ENCODE results near the gene HS3ST3A1. TPM values are rescaled to one million over a fixed set of nuclear protein-coding genes. Genes with fewer than 3 reads are reported as not detected.

HS3ST3A1 gene
- total RNA-seq, 1 donor from 2014 or later = 7.5 TPM

- no peak for TF ChIP-seq CTCF (IDR thresholded peaks at IDR 0.05)
- no peaks in the 10 kb centered on the region for H3K9me3 Mint-ChIP-seq (ENCODE audit: unreplicated experiment)
- no peak for DNase-seq (ENCODE audit: extremely low spot score, unreplicated experiment)
- no peak overlapping the region for H3K4me3 Mint-ChIP-seq (ENCODE audit: unreplicated experiment)
- no peaks in the 10 kb centered on the region for H3K36me3 Mint-ChIP-seq (ENCODE audit: unreplicated experiment)
- no peaks in the 10 kb centered on the region for H3K27me3 Mint-ChIP-seq (ENCODE audit: unreplicated experiment)
- H3K27ac Mint-ChIP-seq (ENCODE audit: unreplicated experiment) = no peak overlapping the region
- H3K4me1 Mint-ChIP-seq (ENCODE audit: unreplicated experiment) = no peaks in the 10 kb centered on the region
Measured at GRCh38 chr17:13522749-13523148, 79.0 kb downstream of the HS3ST3A1 start.

GRCh38 chr17:13521784-13522183 lies 79.9 kb downstream of the HS3ST3A1 start:
- no peak for DNase-seq (ENCODE audit: extremely low spot score, unreplicated experiment)
- no peak overlapping the region for H3K4me3 Mint-ChIP-seq (ENCODE audit: unreplicated experiment)
- H3K27ac Mint-ChIP-seq (ENCODE audit: unreplicated experiment) = no peak overlapping the region
- H3K36me3 Mint-ChIP-seq (ENCODE audit: unreplicated experiment) = no peaks in the 10 kb centered on the region
- H3K9me3 Mint-ChIP-seq (ENCODE audit: unreplicated experiment) = no peaks in the 10 kb centered on the region
- no peak for TF ChIP-seq CTCF (IDR thresholded peaks at IDR 0.05)
- no peaks in the 10 kb centered on the region for H3K27me3 Mint-ChIP-seq (ENCODE audit: unreplicated experiment)
- no peaks in the 10 kb centered on the region for H3K4me1 Mint-ChIP-seq (ENCODE audit: unreplicated experiment)

GRCh38 chr17:13520899-13521572 lies 80.7 kb downstream of the HS3ST3A1 start:
- TF ChIP-seq CTCF (IDR thresholded peaks at IDR 0.05) = no peak
- DNase-seq (ENCODE audit: extremely low spot score, unreplicated experiment) = no peak
- no peaks in the 10 kb centered on the region for H3K27me3 Mint-ChIP-seq (ENCODE audit: unreplicated experiment)
- no peaks in the 10 kb centered on the region for H3K36me3 Mint-ChIP-seq (ENCODE audit: unreplicated experiment)
- no peak overlapping the region for H3K27ac Mint-ChIP-seq (ENCODE audit: unreplicated experiment)
- no peak overlapping the region for H3K4me3 Mint-ChIP-seq (ENCODE audit: unreplicated experiment)
- H3K4me1 Mint-ChIP-seq (ENCODE audit: unreplicated experiment) = no peaks in the 10 kb centered on the region
- H3K9me3 Mint-ChIP-seq (ENCODE audit: unreplicated experiment) = no peaks in the 10 kb centered on the region

- DNase-seq (ENCODE audit: extremely low spot score, unreplicated experiment) = no peak
- no peak overlapping the region for H3K4me3 Mint-ChIP-seq (ENCODE audit: unreplicated experiment)
- H3K4me1 Mint-ChIP-seq (ENCODE audit: unreplicated experiment) = peaks cover 1% of the 10 kb centered on the region
- no peaks in the 10 kb centered on the region for H3K36me3 Mint-ChIP-seq (ENCODE audit: unreplicated experiment)
- TF ChIP-seq CTCF (IDR thresholded peaks at IDR 0.05) = no peak
- no peaks in the 10 kb centered on the region for H3K9me3 Mint-ChIP-seq (ENCODE audit: unreplicated experiment)
- no peak overlapping the region for H3K27ac Mint-ChIP-seq (ENCODE audit: unreplicated experiment)
- H3K27me3 Mint-ChIP-seq (ENCODE audit: unreplicated experiment) = no peaks in the 10 kb centered on the region
Measured at GRCh38 chr17:13518261-13519000, 83.3 kb downstream of the HS3ST3A1 start.

- no peak for DNase-seq (ENCODE audit: extremely low spot score, unreplicated experiment)
- peaks cover 11% of the 10 kb centered on the region for H3K4me1 Mint-ChIP-seq (ENCODE audit: unreplicated experiment)
- no peaks in the 10 kb centered on the region for H3K27me3 Mint-ChIP-seq (ENCODE audit: unreplicated experiment)
- no peak overlapping the region for H3K4me3 Mint-ChIP-seq (ENCODE audit: unreplicated experiment)
- H3K27ac Mint-ChIP-seq (ENCODE audit: unreplicated experiment) = no peak overlapping the region
- no peak for TF ChIP-seq CTCF (IDR thresholded peaks at IDR 0.05)
- H3K36me3 Mint-ChIP-seq (ENCODE audit: unreplicated experiment) = no peaks in the 10 kb centered on the region
- no peaks in the 10 kb centered on the region for H3K9me3 Mint-ChIP-seq (ENCODE audit: unreplicated experiment)
Measured at GRCh38 chr17:13513039-13513405, 88.7 kb downstream of the HS3ST3A1 start.

All from osteocyte (in vitro differentiated cells).